Measurements from ENCODE around the gene LAMTOR3.
A peak's percentile ranks its signal among the peaks of the same experiment; 100 is the strongest.

The LAMTOR3 gene

DNA sequence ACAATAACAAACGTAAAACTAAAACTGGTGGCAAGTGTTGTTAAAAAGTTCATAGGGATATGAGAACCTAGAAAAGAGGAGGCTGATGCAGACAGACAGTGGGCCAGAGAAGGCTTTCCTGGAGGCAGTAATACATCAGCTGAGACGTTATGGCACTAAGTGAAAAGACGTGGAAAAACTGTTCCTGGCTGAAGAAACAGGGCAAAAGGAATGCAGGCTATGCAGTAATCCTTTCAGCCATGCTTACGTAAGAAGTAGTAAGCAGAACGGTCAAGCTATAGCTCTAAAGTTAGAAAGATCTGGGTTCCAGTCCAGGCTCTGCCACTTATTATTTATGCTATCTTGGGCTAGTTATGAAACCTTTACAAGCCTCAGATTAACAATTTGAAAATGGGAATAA, 6.4 kb downstream of the LAMTOR3 start:
- H3K36me3 ChIP-seq (replicated peaks; ENCODE audit: insufficient read depth, low read length), result 0 out of 2 replicates have a peak, but pooled peaks cover 4% of the 10 kb centered on the region
- DNase-seq, result no peak
- peaks cover 65% of the 10 kb centered on the region for H3K79me2 ChIP-seq (ENCODE audit: low read length)
- TF ChIP-seq EZH2 (optimal IDR thresholded peaks at IDR 0.05; ENCODE audit: low read depth, low read length), result no peak
- no peak overlapping the region for H3K4me2 ChIP-seq (ENCODE audit: low read depth, low read length)
- H3K9me3 ChIP-seq (replicated peaks; ENCODE audit: insufficient read depth, low read length), result no peaks in the 10 kb centered on the region
- no peaks in the 10 kb centered on the region for H3K9me2 ChIP-seq (replicated peaks; ENCODE audit: insufficient read depth, low read length)
- no peak overlapping the region for H3K27ac ChIP-seq (ENCODE audit: low read length)
- peaks cover under 1% of the 10 kb centered on the region; the same call in 1 of the 2 replicates for H3K4me1 ChIP-seq (ENCODE audit: low read length)
- H3K4me3 ChIP-seq (ENCODE audit: low read length), result no peak overlapping the region
- H3K9ac ChIP-seq (ENCODE audit: low read length), result no peak overlapping the region
- no peak overlapping the region for H2AFZ ChIP-seq (ENCODE audit: low read length)
- H4K20me1 ChIP-seq (ENCODE audit: insufficient read depth, low read length), result no peaks in the 10 kb centered on the region
- H3K27me3 ChIP-seq (replicated peaks; ENCODE audit: insufficient read depth, low read length), result no peaks in the 10 kb centered on the region
- H3F3A ChIP-seq (ENCODE audit: insufficient read depth, low read length), result no peaks in the 10 kb centered on the region

DNA sequence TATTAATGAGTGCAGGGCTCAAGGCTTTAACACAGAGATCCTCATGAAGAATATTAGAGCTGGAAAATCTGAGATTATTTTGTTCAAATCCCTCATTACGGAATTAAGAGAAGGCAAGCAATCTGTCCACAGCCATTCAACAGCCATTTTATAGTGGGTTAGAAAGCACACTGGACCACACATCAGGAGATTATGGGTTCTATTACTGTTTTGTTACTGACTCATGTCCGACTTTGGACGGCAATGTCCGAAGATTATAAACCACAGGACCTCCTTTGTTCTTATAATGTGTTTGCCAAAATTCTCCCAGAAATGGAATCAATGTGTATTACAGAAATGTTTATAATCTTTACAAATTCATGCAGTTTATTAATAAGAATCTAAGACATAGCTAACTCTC, 8.1 kb downstream of the LAMTOR3 start:
- no peak overlapping the region for H2AFZ ChIP-seq (ENCODE audit: low read length)
- H3K79me2 ChIP-seq (ENCODE audit: low read length), result peaks cover 48% of the 10 kb centered on the region
- H4K20me1 ChIP-seq (ENCODE audit: insufficient read depth, low read length), result no peaks in the 10 kb centered on the region
- no peaks in the 10 kb centered on the region for H3K9me3 ChIP-seq (replicated peaks; ENCODE audit: insufficient read depth, low read length)
- H3K27ac ChIP-seq (ENCODE audit: low read length), result no peak overlapping the region
- H3K4me3 ChIP-seq (ENCODE audit: low read length), result no peak overlapping the region
- H3K9me2 ChIP-seq (replicated peaks; ENCODE audit: insufficient read depth, low read length), result no peaks in the 10 kb centered on the region
- no peak for TF ChIP-seq EZH2 (optimal IDR thresholded peaks at IDR 0.05; ENCODE audit: low read depth, low read length)
- TF ChIP-seq, protein P1, sequence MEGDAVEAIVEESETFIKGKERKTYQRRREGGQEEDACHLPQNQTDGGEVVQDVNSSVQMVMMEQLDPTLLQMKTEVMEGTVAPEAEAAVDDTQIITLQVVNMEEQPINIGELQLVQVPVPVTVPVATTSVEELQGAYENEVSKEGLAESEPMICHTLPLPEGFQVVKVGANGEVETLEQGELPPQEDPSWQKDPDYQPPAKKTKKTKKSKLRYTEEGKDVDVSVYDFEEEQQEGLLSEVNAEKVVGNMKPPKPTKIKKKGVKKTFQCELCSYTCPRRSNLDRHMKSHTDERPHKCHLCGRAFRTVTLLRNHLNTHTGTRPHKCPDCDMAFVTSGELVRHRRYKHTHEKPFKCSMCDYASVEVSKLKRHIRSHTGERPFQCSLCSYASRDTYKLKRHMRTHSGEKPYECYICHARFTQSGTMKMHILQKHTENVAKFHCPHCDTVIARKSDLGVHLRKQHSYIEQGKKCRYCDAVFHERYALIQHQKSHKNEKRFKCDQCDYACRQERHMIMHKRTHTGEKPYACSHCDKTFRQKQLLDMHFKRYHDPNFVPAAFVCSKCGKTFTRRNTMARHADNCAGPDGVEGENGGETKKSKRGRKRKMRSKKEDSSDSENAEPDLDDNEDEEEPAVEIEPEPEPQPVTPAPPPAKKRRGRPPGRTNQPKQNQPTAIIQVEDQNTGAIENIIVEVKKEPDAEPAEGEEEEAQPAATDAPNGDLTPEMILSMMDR (IDR thresholded peaks at IDR 0.05; ENCODE audit: low read length), result no peak
- peaks cover 13% of the 10 kb centered on the region for H3K4me1 ChIP-seq (ENCODE audit: low read length)
- DNase-seq, result no peak
- no peak overlapping the region for H3K4me2 ChIP-seq (ENCODE audit: low read depth, low read length)
- no peak overlapping the region for H3K9ac ChIP-seq (ENCODE audit: low read length)
- no peaks in the 10 kb centered on the region for H3K27me3 ChIP-seq (replicated peaks; ENCODE audit: insufficient read depth, low read length)
- peaks cover 7% of the 10 kb centered on the region for H3F3A ChIP-seq (ENCODE audit: insufficient read depth, low read length)
- 0 out of 2 replicates have a peak, but pooled peaks cover 4% of the 10 kb centered on the region for H3K36me3 ChIP-seq (replicated peaks; ENCODE audit: insufficient read depth, low read length)

DNA sequence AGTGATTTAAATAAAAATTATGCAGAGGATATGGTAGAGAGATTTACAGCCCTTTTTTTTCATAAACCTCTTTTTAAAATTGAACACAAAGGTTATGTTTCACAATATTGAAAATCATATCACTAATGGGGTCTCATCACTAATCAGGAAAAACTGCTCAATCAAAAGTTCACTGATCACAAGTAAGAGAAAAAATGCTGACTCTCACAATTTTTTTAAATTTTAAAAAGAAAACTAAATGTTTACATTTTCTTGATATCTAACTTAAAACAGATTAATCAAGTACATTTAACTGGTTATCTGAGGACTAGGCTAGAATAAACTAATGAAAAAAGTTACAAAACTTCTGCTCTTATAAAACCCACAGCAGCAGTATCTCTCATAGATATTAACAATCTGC, 8.5 kb downstream of the LAMTOR3 start:
- Histone ChIP-seq H3K9ac (ENCODE audit: low read length) (no peak overlapping the region), H3K27ac (ENCODE audit: low read length) (no peak overlapping the region), H3K4me3 (ENCODE audit: low read length) (no peak overlapping the region), H3K27me3 (replicated peaks; ENCODE audit: insufficient read depth, low read length) (no peaks in the 10 kb centered on the region), H3K36me3 (replicated peaks; ENCODE audit: insufficient read depth, low read length) (0 out of 2 replicates have a peak, but pooled peaks cover 4% of the 10 kb centered on the region), H3K79me2 (ENCODE audit: low read length) (peaks cover 44% of the 10 kb centered on the region), H3K4me2 (ENCODE audit: low read depth, low read length) (no peak overlapping the region), H4K20me1 (ENCODE audit: insufficient read depth, low read length) (no peaks in the 10 kb centered on the region), H3F3A (ENCODE audit: insufficient read depth, low read length) (peaks cover 11% of the 10 kb centered on the region), H3K9me2 (replicated peaks; ENCODE audit: insufficient read depth, low read length) (no peaks in the 10 kb centered on the region), H3K9me3 (replicated peaks; ENCODE audit: insufficient read depth, low read length) (no peaks in the 10 kb centered on the region), H3K4me1 (ENCODE audit: low read length) (peaks cover 18% of the 10 kb centered on the region), H2AFZ (ENCODE audit: low read length) (no peak overlapping the region)
- TF ChIP-seq EZH2 (optimal IDR thresholded peaks at IDR 0.05; ENCODE audit: low read depth, low read length), result no peak
- no peak for TF ChIP-seq EZH2phosphoT487 (IDR thresholded peaks at IDR 0.05; ENCODE audit: low read length)
- TF ChIP-seq, protein P1 (IDR thresholded peaks at IDR 0.05; ENCODE audit: low read length), result no peak
- no peak for DNase-seq

DNA sequence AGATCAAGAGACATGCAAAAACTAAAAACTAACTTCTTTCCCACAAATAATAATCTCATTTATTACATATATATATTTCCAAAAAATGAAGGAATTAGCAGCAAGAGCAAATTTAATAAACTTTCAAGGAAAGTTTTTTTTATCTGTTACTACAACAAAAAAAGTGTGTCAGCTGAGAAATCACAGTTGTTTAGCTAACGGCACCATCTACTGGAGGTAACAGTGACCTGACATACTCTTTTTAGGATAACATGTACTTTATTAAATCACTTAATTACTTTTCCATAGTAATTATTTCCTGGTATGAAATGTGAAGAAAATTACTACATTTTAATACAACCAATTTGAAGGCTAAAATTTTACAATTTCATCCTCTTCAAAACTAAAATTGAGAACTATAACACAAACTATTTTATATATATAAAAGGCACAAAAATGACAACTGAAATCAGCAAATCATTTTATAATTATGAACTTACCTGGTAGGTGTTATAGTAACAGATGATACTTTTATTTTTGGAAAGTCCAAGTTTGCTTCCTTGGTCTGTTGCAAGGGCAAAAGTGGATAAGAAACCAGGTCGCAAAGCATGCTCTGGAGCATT, 9.1 kb downstream of the LAMTOR3 start:
- H3K79me2 ChIP-seq (ENCODE audit: low read length), result peaks cover 40% of the 10 kb centered on the region
- peaks cover 14% of the 10 kb centered on the region for H3F3A ChIP-seq (ENCODE audit: insufficient read depth, low read length)
- H3K9ac ChIP-seq (ENCODE audit: low read length), result no peak overlapping the region
- peaks cover 23% of the 10 kb centered on the region for H3K4me1 ChIP-seq (ENCODE audit: low read length)
- TF ChIP-seq EZH2 (optimal IDR thresholded peaks at IDR 0.05; ENCODE audit: low read depth, low read length), result no peak
- TF ChIP-seq EZH2phosphoT487 (IDR thresholded peaks at IDR 0.05; ENCODE audit: low read length), result no peak
- TF ChIP-seq, protein P1 (IDR thresholded peaks at IDR 0.05; ENCODE audit: low read length), result peak; percentile 64
- no peak overlapping the region for H3K4me3 ChIP-seq (ENCODE audit: low read length)
- H3K9me2 ChIP-seq (replicated peaks; ENCODE audit: insufficient read depth, low read length), result no peaks in the 10 kb centered on the region
- no peak overlapping the region for H2AFZ ChIP-seq (ENCODE audit: low read length)
- peak; percentile 67 for DNase-seq
- H4K20me1 ChIP-seq (ENCODE audit: insufficient read depth, low read length), result no peaks in the 10 kb centered on the region
- 0 out of 2 replicates have a peak, but pooled peaks cover 5% of the 10 kb centered on the region for H3K36me3 ChIP-seq (replicated peaks; ENCODE audit: insufficient read depth, low read length)
- no peaks in the 10 kb centered on the region for H3K27me3 ChIP-seq (replicated peaks; ENCODE audit: insufficient read depth, low read length)
- no peaks in the 10 kb centered on the region for H3K9me3 ChIP-seq (replicated peaks; ENCODE audit: insufficient read depth, low read length)
- no peak overlapping the region for H3K27ac ChIP-seq (ENCODE audit: low read length)
- no peak overlapping the region for H3K4me2 ChIP-seq (ENCODE audit: low read depth, low read length)
